Esophagus squamous epithelium (tissue), 4 donors: ENCODE data around the gene KDELR3.

Experiments
- CTCF ChIP-seq, 6 experiments: fragments of 450-650 bp in 4 of 6; fragments of 200-600 bp in 2 of 6; sonication (generic) in 2 of 6; IDR thresholded peaks; one replicate each; pipeline ENCODE4 v1.5.1; 2016 to 2019; ENCODE audit warnings: antibody characterized with exemption in 6 of 6, mild to moderate bottlenecking in 4 of 6, moderate library complexity in 4 of 6
- POLR2A ChIP-seq, 4 donors: fragments of 450-650 bp; IDR thresholded peaks; one replicate each; pipeline ENCODE4 v1.6.1; 2017; ENCODE audit warnings: antibody characterized with exemption in 4 of 4, mild to moderate bottlenecking in 4 of 4, moderate library complexity in 3 of 4

DNA sequence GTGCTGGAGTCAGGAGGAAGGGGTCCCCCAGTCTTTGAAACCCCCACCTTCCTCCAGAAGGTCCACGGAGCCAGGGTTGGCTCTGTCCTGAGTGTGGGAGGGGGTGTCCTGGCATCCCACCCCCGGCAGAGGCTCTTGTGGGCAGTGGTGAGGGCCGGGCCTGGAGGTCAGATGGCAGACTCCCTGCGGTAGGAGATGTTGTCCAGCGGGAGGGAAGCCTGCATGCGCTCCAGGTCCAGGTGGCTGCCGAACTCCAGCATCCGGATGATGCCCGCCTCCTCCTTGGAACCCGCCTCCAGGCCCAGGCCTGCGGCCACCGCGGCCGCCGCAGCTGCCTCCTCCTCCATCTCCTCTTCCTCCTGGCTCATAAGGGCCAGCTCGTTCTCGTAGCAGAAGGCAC is 41.3 kb upstream of the KDELR3 start:
- TF ChIP-seq CTCF (IDR thresholded peaks at IDR 0.05) (no peak), POLR2A (IDR thresholded peaks at IDR 0.05) (no peak)
